ENCODE data around the gene MTRF1L.

DNA sequence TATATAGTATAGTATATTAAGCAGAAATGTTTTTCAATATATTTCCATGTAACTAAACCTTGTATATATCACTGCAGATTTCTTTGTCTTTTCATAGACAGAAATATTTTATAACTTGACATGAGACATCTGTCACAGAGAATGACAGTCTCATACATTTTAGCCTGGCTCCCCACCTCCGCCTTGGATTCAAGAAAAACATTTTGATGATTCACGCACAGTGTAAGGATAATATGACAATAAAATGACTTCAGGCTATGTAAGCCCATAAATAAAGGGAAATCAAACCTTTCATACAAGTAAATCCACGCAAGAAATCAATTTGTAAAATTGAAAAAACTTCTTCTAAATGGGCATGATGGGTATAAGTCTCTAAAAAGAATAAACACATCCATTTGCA is 56.0 kb downstream of the MTRF1L start:
- no peak for TF ChIP-seq CTCF (IDR thresholded peaks at IDR 0.05)
- no peak for TF ChIP-seq EP300 (IDR thresholded peaks at IDR 0.05)
- TF ChIP-seq POLR2A (IDR thresholded peaks at IDR 0.05), result no peak
- TF ChIP-seq POLR2AphosphoS5 (IDR thresholded peaks at IDR 0.05), result no peak
